Caco-2 (cell line): Measurements from ENCODE around the gene TCAP. TPM values are rescaled to one million over a fixed set of nuclear protein-coding genes. Genes with fewer than 3 reads are reported as not detected.

Experiments
- BruUV-seq: library from RNA; stranded (reverse); fragments of 400-500 nt; replicated peaks from 2 replicates; lab custom pipeline; 2021; lab: Mats Ljungman, UMichigan
- CTCF ChIA-PET: fragments of 300-600 bp; sonication (Branson Sonifier 250); formaldehyde crosslinking; loops from one replicate; lab custom pipeline; 2022; ENCODE audit warnings: antibody characterized with exemption; lab: Charles Lee
- POLR2A ChIA-PET: fragments of 300-600 bp; sonication (Branson Sonifier 250); formaldehyde crosslinking; loops from one replicate; lab custom pipeline; 2022; ENCODE audit warnings: antibody characterized with exemption; lab: Charles Lee
- DNase-seq, 2 experiments: peaks; one replicate each; pipeline versions ENCODE4 v3.0.0 to v3.0.0-alpha.2; 2020 to 2022
- H3K27me3 ChIP-seq: replicated peaks from 2 replicates; pipeline ENCODE4 v1.6.0; 2011; ENCODE audit warnings: low read length; ENCODE audit not compliant: control insufficient read depth, insufficient read depth
- H3K36me3 ChIP-seq: 2 replicates; pipeline ENCODE4 v1.5.1; 2011; ENCODE audit warnings: low read length; ENCODE audit not compliant: control insufficient read depth, insufficient read depth
- H3K4me1 ChIP-seq: fragments of 250-450 bp; sonication (Bioruptor Pico); 2 replicates; pipeline ENCODE4 v1.5.1; 2020; ENCODE audit warnings: mild to moderate bottlenecking
- H3K4me3 ChIP-seq: 2 replicates; pipeline ENCODE4 v1.5.1; 2011; ENCODE audit warnings: low read depth, mild to moderate bottlenecking, control low read depth, low read length
- H3K9me3 ChIP-seq: fragments of 250-450 bp; sonication (Bioruptor Pico); 2 replicates; pipeline ENCODE4 v1.5.1; 2020; ENCODE audit warnings: mild to moderate bottlenecking, moderate library complexity
- H3K27ac Mint-ChIP-seq: one replicate; pipeline ENCODE4 v1.8.0; 2022; ENCODE audit warnings: mixed read lengths; ENCODE audit not compliant: unreplicated experiment
- H3K27me3 Mint-ChIP-seq: one replicate; pipeline ENCODE4 v1.8.0; 2022; ENCODE audit warnings: mixed read lengths; ENCODE audit not compliant: insufficient read depth, unreplicated experiment
- H3K36me3 Mint-ChIP-seq: one replicate; pipeline ENCODE4 v1.8.0; 2022; ENCODE audit warnings: mild to moderate bottlenecking, mixed read lengths; ENCODE audit not compliant: insufficient read depth, unreplicated experiment
- H3K4me1 Mint-ChIP-seq: one replicate; pipeline ENCODE4 v1.8.0; 2022; ENCODE audit warnings: low read depth, mixed read lengths; ENCODE audit not compliant: unreplicated experiment
- H3K4me3 Mint-ChIP-seq: one replicate; pipeline ENCODE4 v1.8.0; 2022; ENCODE audit warnings: mild to moderate bottlenecking, moderate library complexity, mixed read lengths; ENCODE audit not compliant: unreplicated experiment
- H3K9me3 Mint-ChIP-seq: one replicate; pipeline ENCODE4 v1.8.0; 2022; ENCODE audit warnings: mixed read lengths; ENCODE audit not compliant: unreplicated experiment
- intact Hi-C: fragments of 100-400 bp; cut with micrococcal nuclease; formaldehyde crosslinking; loops from one replicate; pipeline ENCODE4 v1.10.0; 2022; ENCODE audit not compliant: unreplicated experiment
- total RNA-seq: library from RNA; stranded (reverse); gene quantifications from 2 replicates; pipeline ENCODE4 v1.2.3, GENCODE V29; 2022
- TF ChIP-seq, protein P1 (sequence below), 2 experiments: fragments of 200-600 bp in 1 of 2; IDR thresholded peaks; 1 replicate in 1 of 2; 2 replicates in 1 of 2; pipeline versions ENCODE4 v1.5.1 to v1.8.0; 2011 to 2022; ENCODE audit warnings: antibody characterized with exemption in 1 of 2, control low read depth in 1 of 2, inconsistent platforms in 1 of 2, low read depth in 1 of 2, low read length in 1 of 2, mild to moderate bottlenecking in 1 of 2, moderate library complexity in 1 of 2; ENCODE audit not compliant: insufficient read depth in 1 of 2, severe bottlenecking in 1 of 2, unreplicated experiment in 1 of 2

TCAP gene
- total RNA-seq, 1 experiment from 2014 or later, result 1.6 TPM

DNA sequence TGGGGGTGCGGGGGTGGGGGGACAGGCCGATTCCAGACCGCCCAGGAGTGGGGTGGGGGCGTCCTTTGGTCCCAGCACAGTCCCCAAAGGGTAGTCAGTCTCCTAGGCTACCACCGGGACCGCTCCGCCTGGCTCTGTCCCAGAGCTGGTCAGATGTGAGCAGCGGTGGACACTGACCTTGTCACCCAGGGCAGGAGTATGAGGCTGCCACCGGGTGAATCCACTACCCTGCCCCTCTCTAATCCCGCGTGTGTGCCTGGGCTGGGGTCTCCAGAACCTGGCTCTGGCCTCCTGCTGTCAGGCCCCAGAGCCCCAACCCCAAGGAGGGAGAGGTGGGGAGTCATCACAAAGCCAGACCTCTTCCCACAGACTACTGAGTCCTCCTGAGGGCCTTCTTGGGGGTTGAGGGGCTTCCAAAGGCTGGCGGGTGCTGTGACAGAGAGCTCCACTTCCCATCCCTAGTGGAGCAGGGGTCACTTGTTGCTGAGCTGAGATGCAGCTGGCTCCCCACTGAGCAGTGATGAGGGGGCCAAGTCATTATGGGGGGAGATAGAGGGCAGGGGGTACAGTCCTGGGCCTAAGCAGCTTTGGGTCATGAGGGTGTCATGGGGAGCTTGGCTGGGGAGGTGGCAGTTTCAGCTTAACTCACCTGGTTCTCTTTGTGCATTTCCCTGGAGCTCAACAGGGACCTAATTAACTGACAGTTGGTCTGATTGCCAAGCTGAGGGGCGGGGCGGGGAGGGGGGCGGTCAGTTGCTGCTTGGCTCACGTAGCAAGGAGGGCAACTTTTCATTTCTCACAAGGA is 37.2 kb upstream of the TCAP start:
- H3K9me3 ChIP-seq, result no peaks in the 10 kb centered on the region
- BruUV-seq, result no TSS peak
- no peak for DNase-seq
- H3K36me3 Mint-ChIP-seq, result no peaks in the 10 kb centered on the region
- TF ChIP-seq, protein P1, sequence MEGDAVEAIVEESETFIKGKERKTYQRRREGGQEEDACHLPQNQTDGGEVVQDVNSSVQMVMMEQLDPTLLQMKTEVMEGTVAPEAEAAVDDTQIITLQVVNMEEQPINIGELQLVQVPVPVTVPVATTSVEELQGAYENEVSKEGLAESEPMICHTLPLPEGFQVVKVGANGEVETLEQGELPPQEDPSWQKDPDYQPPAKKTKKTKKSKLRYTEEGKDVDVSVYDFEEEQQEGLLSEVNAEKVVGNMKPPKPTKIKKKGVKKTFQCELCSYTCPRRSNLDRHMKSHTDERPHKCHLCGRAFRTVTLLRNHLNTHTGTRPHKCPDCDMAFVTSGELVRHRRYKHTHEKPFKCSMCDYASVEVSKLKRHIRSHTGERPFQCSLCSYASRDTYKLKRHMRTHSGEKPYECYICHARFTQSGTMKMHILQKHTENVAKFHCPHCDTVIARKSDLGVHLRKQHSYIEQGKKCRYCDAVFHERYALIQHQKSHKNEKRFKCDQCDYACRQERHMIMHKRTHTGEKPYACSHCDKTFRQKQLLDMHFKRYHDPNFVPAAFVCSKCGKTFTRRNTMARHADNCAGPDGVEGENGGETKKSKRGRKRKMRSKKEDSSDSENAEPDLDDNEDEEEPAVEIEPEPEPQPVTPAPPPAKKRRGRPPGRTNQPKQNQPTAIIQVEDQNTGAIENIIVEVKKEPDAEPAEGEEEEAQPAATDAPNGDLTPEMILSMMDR (IDR thresholded peaks at IDR 0.05; ENCODE audit: insufficient read depth in 1 of 2, low read depth in 1 of 2, low read length in 1 of 2, severe bottlenecking in 1 of 2, unreplicated experiment in 1 of 2), result no peak
- H3K4me3 ChIP-seq, result no peak overlapping the region
- peaks cover 12% of the 10 kb centered on the region for H3K4me1 Mint-ChIP-seq
- H3K36me3 ChIP-seq, result no peaks in the 10 kb centered on the region
- peaks cover 4% of the 10 kb centered on the region for H3K27me3 Mint-ChIP-seq
- H3K4me1 ChIP-seq, result peaks cover 6% of the 10 kb centered on the region; the same call in 1 of the 2 replicates
- H3K9me3 Mint-ChIP-seq, result no peaks in the 10 kb centered on the region
- ChIA-PET POLR2A (no interaction called here), CTCF (interaction anchor here (0.5 to 1.2 kb wide), 6 partner anchors 9 to 85 kb away, joined by 3 to 6 read pairs (median 4); partner anchors contain the start of genes PGAP3 and STARD3)
- H3K4me3 Mint-ChIP-seq, result no peak overlapping the region
- no peak overlapping the region for H3K27ac Mint-ChIP-seq
- H3K27me3 ChIP-seq, result no peaks in the 10 kb centered on the region
- intact Hi-C loops, result no loop called here

- ChIA-PET CTCF (interaction anchor here (1.0 to 1.2 kb wide), 3 partner anchors 8 to 40 kb away, joined by 3 to 4 read pairs (median 4); partner anchors contain the start of gene STARD3), POLR2A (no interaction called here)
- intact Hi-C loops, result no loop called here
- no peaks in the 10 kb centered on the region for H3K36me3 ChIP-seq
- Mint-ChIP-seq H3K36me3 (no peaks in the 10 kb centered on the region), H3K27me3 (peaks cover 4% of the 10 kb centered on the region), H3K27ac (no peak overlapping the region), H3K4me1 (peaks cover 12% of the 10 kb centered on the region), H3K9me3 (no peaks in the 10 kb centered on the region), H3K4me3 (no peak overlapping the region)
- H3K4me1 ChIP-seq, result peaks cover under 1% of the 10 kb centered on the region; the same call in 1 of the 2 replicates
- no TSS peak for BruUV-seq
- H3K4me3 ChIP-seq, result no peak overlapping the region
- H3K27me3 ChIP-seq, result no peaks in the 10 kb centered on the region
- TF ChIP-seq, protein P1 (IDR thresholded peaks at IDR 0.05; ENCODE audit: insufficient read depth in 1 of 2, low read depth in 1 of 2, low read length in 1 of 2, severe bottlenecking in 1 of 2, unreplicated experiment in 1 of 2), result no peak
- H3K9me3 ChIP-seq, result no peaks in the 10 kb centered on the region
- DNase-seq, result no peak
Measured at GRCh38 chr17:39628655-39629493, 36.3 kb upstream of the TCAP start.

DNA sequence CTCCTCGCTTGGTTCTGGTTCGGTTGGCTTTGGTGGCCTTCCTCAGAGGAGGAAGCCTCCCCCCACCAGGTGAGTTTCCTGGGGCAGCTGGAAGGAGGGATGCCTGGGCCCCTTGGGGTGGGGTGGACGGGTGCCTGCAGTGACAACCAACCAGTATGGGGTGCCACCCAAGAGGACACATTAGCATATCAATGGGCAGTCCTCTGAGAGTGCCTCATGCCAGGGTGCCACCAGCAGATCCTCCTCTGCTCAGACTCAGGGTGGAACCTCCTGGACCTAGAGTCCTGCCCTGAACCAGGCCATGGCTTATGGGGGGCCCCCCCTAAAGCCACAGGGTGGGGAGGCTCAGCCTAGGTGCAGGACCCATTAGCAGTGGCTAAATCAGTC is 35.7 kb upstream of the TCAP start:
- Histone ChIP-seq H3K4me3 (no peak overlapping the region), H3K9me3 (no peaks in the 10 kb centered on the region), H3K4me1 (no peaks in the 10 kb centered on the region), H3K27me3 (no peaks in the 10 kb centered on the region), H3K36me3 (no peaks in the 10 kb centered on the region)
- intact Hi-C loops, result no loop called here
- CTCF ChIA-PET, result interaction anchor here (3.5 kb wide), 1 partner anchor 8 kb away, joined by 27 read pairs; no protein-coding TSS in a partner anchor
- no peak overlapping the region for H3K27ac Mint-ChIP-seq
- peaks cover 12% of the 10 kb centered on the region for H3K4me1 Mint-ChIP-seq
- POLR2A ChIA-PET, result no interaction called here
- H3K27me3 Mint-ChIP-seq, result peaks cover 4% of the 10 kb centered on the region
- H3K36me3 Mint-ChIP-seq, result no peaks in the 10 kb centered on the region
- H3K4me3 Mint-ChIP-seq, result no peak overlapping the region
- H3K9me3 Mint-ChIP-seq, result no peaks in the 10 kb centered on the region
- no peak for DNase-seq
- BruUV-seq, result no TSS peak
- TF ChIP-seq, protein P1 (IDR thresholded peaks at IDR 0.05; ENCODE audit: insufficient read depth in 1 of 2, low read depth in 1 of 2, low read length in 1 of 2, severe bottlenecking in 1 of 2, unreplicated experiment in 1 of 2), result no peak
